ENCODE results near the gene CPVL.

CPVL gene

GRCh38 chr7:29091715-29092114 lies 54.6 kb downstream of the CPVL start:
- DNase-seq (ENCODE audit: low read depth in 2 of 2) = no peak

GRCh38 chr7:29090836-29091601 lies 55.3 kb downstream of the CPVL start:
- no peak for DNase-seq (ENCODE audit: low read depth in 2 of 2)

GRCh38 chr7:29090151-29090805 lies 56.1 kb downstream of the CPVL start:
- DNase-seq (ENCODE audit: low read depth in 2 of 2) = no peak

GRCh38 chr7:29087840-29088170 lies 58.5 kb downstream of the CPVL start:
- no peak for DNase-seq (ENCODE audit: low read depth in 2 of 2)

GRCh38 chr7:29086545-29086944 lies 59.8 kb downstream of the CPVL start:
- DNase-seq (ENCODE audit: low read depth in 2 of 2) = no peak

GRCh38 chr7:29084832-29085231 lies 61.5 kb downstream of the CPVL start:
- no peak for DNase-seq (ENCODE audit: low read depth in 2 of 2)

GRCh38 chr7:29080803-29081202 lies 65.5 kb downstream of the CPVL start:
- no peak for DNase-seq (ENCODE audit: low read depth in 2 of 2)

GRCh38 chr7:29078311-29079260 lies 67.8 kb downstream of the CPVL start:
- no peak for DNase-seq (ENCODE audit: low read depth in 2 of 2)

GRCh38 chr7:29077854-29078253 lies 68.5 kb downstream of the CPVL start:
- no peak for DNase-seq (ENCODE audit: low read depth in 2 of 2)

- DNase-seq (ENCODE audit: low read depth in 2 of 2) = no peak
Observed at GRCh38 chr7:29077176-29077575, 69.2 kb downstream of the CPVL start.

- DNase-seq (ENCODE audit: low read depth in 2 of 2) = no peak
Observed at GRCh38 chr7:29076631-29077030, 69.7 kb downstream of the CPVL start.

- DNase-seq (ENCODE audit: low read depth in 2 of 2) = no peak
Observed at GRCh38 chr7:29075606-29076005, 70.7 kb downstream of the CPVL start.

GRCh38 chr7:29071203-29071874 lies 75.0 kb downstream of the CPVL start:
- DNase-seq (ENCODE audit: low read depth in 2 of 2) = no peak

- no peak for DNase-seq (ENCODE audit: low read depth in 2 of 2)
Observed at GRCh38 chr7:29066641-29067040, 79.7 kb downstream of the CPVL start.

- DNase-seq (ENCODE audit: low read depth in 2 of 2) = no peak
Observed at GRCh38 chr7:29065181-29065857, 81.0 kb downstream of the CPVL start.

GRCh38 chr7:29063872-29064271 lies 82.5 kb downstream of the CPVL start:
- DNase-seq (ENCODE audit: low read depth in 2 of 2) = no peak

GRCh38 chr7:29063236-29063635 lies 83.1 kb downstream of the CPVL start:
- DNase-seq (ENCODE audit: low read depth in 2 of 2) = no peak

- no peak for DNase-seq (ENCODE audit: low read depth in 2 of 2)
Observed at GRCh38 chr7:29053105-29053872, 93.0 kb downstream of the CPVL start.

GRCh38 chr7:29046978-29047377 lies 99.4 kb downstream of the CPVL start:
- no peak for DNase-seq (ENCODE audit: low read depth in 2 of 2)

GRCh38 chr7:29045258-29046086 lies 100.9 kb downstream of the CPVL start:
- DNase-seq (ENCODE audit: low read depth in 2 of 2) = no peak
